Activated CD8-positive, alpha-beta T cell treated with anti-CD3 and anti-CD28 coated beads for 36 hours (primary cell): Measurements from ENCODE around the gene NEUROD6. TPM values are rescaled to one million over a fixed set of nuclear protein-coding genes. Genes with fewer than 3 reads are reported as not detected.

Source experiments
- ATAC-seq: fragments of 200-7000 bp; cut with Tn5 transposase; one replicate; pipeline ENCODE4 v1.10.0; 2021; ENCODE audit warnings: mild to moderate bottlenecking, moderate library complexity
- CTCF ChIA-PET: fragments of 350-600 bp; sonication (Branson Sonifier 250); formaldehyde crosslinking; loops from one replicate; lab custom pipeline; 2021; ENCODE audit warnings: antibody characterized with exemption; lab: Charles Lee
- POLR2A ChIA-PET: fragments of 350-600 bp; sonication (Branson Sonifier 250); formaldehyde crosslinking; loops from one replicate; lab custom pipeline; 2021; ENCODE audit warnings: antibody characterized with exemption; lab: Charles Lee
- DNase-seq: peaks from one replicate; pipeline ENCODE4 v3.0.0-alpha.2; 2020
- H3K27ac Mint-ChIP-seq: one replicate; pipeline ENCODE4 v1.8.0; 2021; ENCODE audit warnings: mild to moderate bottlenecking, mixed read lengths
- H3K27me3 Mint-ChIP-seq: one replicate; pipeline ENCODE4 v1.8.0; 2021; ENCODE audit warnings: mixed read lengths
- H3K36me3 Mint-ChIP-seq: one replicate; pipeline ENCODE4 v1.8.0; 2021; ENCODE audit warnings: low read depth, mixed read lengths
- H3K4me1 Mint-ChIP-seq: one replicate; pipeline ENCODE4 v1.8.0; 2021; ENCODE audit warnings: low read depth, mixed read lengths
- H3K4me3 Mint-ChIP-seq: one replicate; pipeline ENCODE4 v1.8.0; 2021; ENCODE audit warnings: mild to moderate bottlenecking, moderate library complexity, mixed read lengths
- H3K9me3 Mint-ChIP-seq: one replicate; pipeline ENCODE4 v1.8.0; 2021; ENCODE audit warnings: mixed read lengths
- intact Hi-C: fragments of 100-400 bp; cut with micrococcal nuclease; formaldehyde crosslinking; loops from one replicate; pipeline ENCODE4 v1.10.0; 2022
- total RNA-seq, 2 experiments: library from RNA; stranded (reverse); gene quantifications; one replicate each; pipeline ENCODE4 v1.2.3, GENCODE V29; 2021
- TF ChIP-seq, protein P1 (sequence below): fragments of 200-600 bp; IDR thresholded peaks from one replicate; pipeline ENCODE4 v1.8.0; 2022; ENCODE audit warnings: antibody characterized with exemption, mild to moderate bottlenecking

The NEUROD6 gene
- total RNA-seq, 2 experiments from 2014 or later: not detected

DNA sequence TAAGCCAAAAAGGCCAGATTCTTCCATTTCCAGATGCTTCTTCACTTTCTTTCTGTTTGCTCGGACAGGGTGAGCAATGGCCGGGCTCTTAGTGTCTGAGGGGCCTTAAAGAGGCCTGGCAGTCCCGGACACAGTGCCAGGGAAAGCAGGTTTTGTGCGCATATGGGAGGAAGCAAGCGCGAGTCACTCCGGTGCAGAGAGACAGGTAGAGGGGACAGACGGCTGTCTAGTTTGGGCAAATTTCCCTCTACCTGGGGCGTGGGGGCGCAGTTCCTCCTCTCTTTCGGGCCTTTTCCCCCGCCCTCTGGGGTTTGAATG, 4.7 kb downstream of the NEUROD6 start:
- DNase-seq (no peak), ATAC-seq (no peak)
- POLR2A ChIA-PET: no interaction called here
- Mint-ChIP-seq H3K36me3 (no peaks in the 10 kb centered on the region), H3K4me1 (no peaks in the 10 kb centered on the region), H3K4me3 (no peak overlapping the region), H3K9me3 (no peaks in the 10 kb centered on the region), H3K27me3 (peaks cover 17% of the 10 kb centered on the region), H3K27ac (no peak overlapping the region)
- CTCF ChIA-PET: interaction anchor here (1.4 kb wide), 1 partner anchor 202 kb away, joined by 7 read pairs; no protein-coding TSS in a partner anchor
- intact Hi-C loops: no loop called here
- TF ChIP-seq, protein P1, sequence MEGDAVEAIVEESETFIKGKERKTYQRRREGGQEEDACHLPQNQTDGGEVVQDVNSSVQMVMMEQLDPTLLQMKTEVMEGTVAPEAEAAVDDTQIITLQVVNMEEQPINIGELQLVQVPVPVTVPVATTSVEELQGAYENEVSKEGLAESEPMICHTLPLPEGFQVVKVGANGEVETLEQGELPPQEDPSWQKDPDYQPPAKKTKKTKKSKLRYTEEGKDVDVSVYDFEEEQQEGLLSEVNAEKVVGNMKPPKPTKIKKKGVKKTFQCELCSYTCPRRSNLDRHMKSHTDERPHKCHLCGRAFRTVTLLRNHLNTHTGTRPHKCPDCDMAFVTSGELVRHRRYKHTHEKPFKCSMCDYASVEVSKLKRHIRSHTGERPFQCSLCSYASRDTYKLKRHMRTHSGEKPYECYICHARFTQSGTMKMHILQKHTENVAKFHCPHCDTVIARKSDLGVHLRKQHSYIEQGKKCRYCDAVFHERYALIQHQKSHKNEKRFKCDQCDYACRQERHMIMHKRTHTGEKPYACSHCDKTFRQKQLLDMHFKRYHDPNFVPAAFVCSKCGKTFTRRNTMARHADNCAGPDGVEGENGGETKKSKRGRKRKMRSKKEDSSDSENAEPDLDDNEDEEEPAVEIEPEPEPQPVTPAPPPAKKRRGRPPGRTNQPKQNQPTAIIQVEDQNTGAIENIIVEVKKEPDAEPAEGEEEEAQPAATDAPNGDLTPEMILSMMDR: no peak

DNA sequence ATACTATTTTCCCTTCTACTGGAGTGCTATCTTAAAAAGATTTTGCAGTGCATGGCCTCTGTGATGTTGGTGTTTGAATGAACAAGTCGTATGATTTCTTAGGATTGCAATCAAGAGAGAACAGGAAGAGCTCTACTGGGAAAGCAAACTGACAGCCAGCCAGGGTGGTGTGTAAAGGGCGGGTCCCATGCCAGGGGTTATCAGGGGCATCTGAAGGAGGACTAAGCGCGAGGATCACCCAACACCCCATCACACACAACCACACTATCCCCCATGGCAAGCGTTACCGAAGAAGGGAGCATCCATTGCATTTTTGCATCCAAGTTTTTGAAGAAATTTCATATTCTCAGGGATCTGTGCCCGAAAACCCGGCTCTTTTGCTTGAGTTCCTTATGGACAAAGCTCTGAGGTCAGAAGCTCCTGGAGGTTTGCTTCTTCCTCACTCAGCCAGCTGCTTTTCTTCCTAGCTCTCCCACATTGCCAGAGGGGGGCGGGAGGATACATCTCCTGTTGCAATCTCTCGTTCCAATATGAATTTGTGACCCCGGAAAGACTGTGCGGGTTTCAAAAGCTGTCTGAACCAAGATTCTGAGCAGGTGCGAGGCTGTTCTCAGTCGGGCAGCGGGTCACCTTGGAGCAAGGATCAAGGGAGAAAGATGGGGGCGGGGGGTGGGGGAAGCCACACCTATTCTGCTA, 5.2 kb downstream of the NEUROD6 start:
- H3K27ac Mint-ChIP-seq: no peak overlapping the region
- H3K27me3 Mint-ChIP-seq: peaks cover 17% of the 10 kb centered on the region
- H3K4me1 Mint-ChIP-seq: no peaks in the 10 kb centered on the region
- ChIA-PET CTCF (interaction anchor here (1.4 kb wide), 1 partner anchor 201 kb away, joined by 7 read pairs; no protein-coding TSS in a partner anchor), POLR2A (no interaction called here)
- no peak for ATAC-seq
- H3K4me3 Mint-ChIP-seq: no peak overlapping the region
- no peak for DNase-seq
- intact Hi-C loops: no loop called here
- no peaks in the 10 kb centered on the region for H3K9me3 Mint-ChIP-seq
- TF ChIP-seq, protein P1: no peak
- no peaks in the 10 kb centered on the region for H3K36me3 Mint-ChIP-seq

DNA sequence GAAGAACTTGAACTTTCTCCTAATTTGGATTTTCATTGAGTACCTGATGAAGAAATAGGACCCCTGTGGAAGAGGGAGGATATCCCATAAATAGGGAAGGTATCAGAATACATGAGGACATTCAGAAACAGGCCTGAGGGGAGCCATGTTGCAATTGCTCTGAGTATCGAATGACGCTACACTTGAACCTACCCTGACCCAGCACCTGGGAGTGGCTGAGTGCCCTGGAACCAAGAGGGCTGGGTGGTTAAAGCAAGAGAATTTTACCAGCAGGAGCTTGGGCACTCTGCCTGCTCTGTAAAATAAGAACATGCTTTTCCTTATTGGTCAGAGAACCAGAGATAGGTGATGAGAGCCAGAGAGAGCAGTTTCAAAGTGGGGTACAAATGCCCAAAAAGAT, 7.2 kb downstream of the NEUROD6 start:
- Mint-ChIP-seq H3K27me3 (peaks cover 12% of the 10 kb centered on the region), H3K27ac (no peak overlapping the region), H3K36me3 (no peaks in the 10 kb centered on the region), H3K9me3 (no peaks in the 10 kb centered on the region), H3K4me1 (no peaks in the 10 kb centered on the region), H3K4me3 (no peak overlapping the region)
- intact Hi-C loops: no loop called here
- TF ChIP-seq, protein P1: no peak
- POLR2A ChIA-PET: no interaction called here
- ATAC-seq: no peak
- CTCF ChIA-PET: no interaction called here
- DNase-seq: no peak

DNA sequence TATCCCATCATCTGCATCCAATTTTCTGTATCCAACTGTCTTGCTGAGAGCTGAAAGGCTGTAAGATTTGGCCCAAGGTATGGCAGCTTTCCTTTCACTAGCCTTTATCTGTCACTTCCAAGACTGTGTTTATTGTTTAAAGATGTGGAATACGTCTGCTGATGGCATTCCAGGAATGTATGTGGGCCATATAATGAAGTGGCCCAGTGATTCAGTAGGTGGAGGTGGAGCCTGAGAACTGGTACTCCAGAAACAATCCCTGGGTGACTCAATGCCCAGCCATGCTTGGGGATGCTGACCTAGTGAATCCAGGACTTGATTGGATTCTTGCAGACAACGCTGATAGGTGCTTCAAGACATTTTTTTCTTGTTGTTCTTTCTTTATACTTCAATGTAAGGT, 13.5 kb downstream of the NEUROD6 start:
- CTCF ChIA-PET: no interaction called here
- ATAC-seq (no peak), DNase-seq (no peak)
- no peaks in the 10 kb centered on the region for H3K9me3 Mint-ChIP-seq
- no peaks in the 10 kb centered on the region for H3K4me1 Mint-ChIP-seq
- H3K4me3 Mint-ChIP-seq: no peak overlapping the region
- H3K36me3 Mint-ChIP-seq: no peaks in the 10 kb centered on the region
- no peak overlapping the region for H3K27ac Mint-ChIP-seq
- H3K27me3 Mint-ChIP-seq: no peaks in the 10 kb centered on the region
- intact Hi-C loops: no loop called here
- POLR2A ChIA-PET: no interaction called here
- TF ChIP-seq, protein P1: no peak

DNA sequence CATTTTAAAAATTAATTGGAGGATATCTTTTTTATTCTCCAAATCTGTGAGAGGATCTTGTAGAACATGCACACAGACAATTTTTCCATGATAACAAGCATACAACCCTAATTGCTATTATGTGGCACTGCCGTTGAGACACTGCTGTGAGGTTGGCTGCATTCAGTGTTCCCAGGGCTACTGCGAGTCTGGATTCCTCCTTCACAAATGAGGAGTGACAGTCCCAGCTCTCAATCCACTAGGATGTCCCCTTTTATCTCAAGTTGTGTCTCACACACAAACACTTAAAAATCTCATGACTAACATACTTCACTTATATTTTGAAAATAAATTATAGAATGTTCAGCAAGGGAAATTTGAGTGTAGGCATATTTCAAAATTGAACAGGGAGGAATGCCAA, 14.1 kb downstream of the NEUROD6 start:
- Mint-ChIP-seq H3K4me3 (no peak overlapping the region), H3K27ac (no peak overlapping the region), H3K36me3 (no peaks in the 10 kb centered on the region), H3K4me1 (no peaks in the 10 kb centered on the region), H3K27me3 (no peaks in the 10 kb centered on the region), H3K9me3 (no peaks in the 10 kb centered on the region)
- DNase-seq (no peak), ATAC-seq (no peak)
- ChIA-PET CTCF (no interaction called here), POLR2A (no interaction called here)
- intact Hi-C loops: no loop called here
- TF ChIP-seq, protein P1: no peak
